ENCODE measurements around the gene ACER3. TPM values are rescaled to one million over a fixed set of nuclear protein-coding genes. Genes with fewer than 3 reads are reported as not detected.
"Not testable (repeated sequence)": the region's sequence is repeated elsewhere in the genome, so short reads cannot be mapped to it uniquely, and the experiment has no call there.

The ACER3 gene
- polyA plus RNA-seq, 3 donors = 12.7 to 18.3 (median 14.7) TPM

GRCh38 chr11:76861490-76861953, 804 bp downstream of the ACER3 start:
- DNase-seq = no peak

DNA sequence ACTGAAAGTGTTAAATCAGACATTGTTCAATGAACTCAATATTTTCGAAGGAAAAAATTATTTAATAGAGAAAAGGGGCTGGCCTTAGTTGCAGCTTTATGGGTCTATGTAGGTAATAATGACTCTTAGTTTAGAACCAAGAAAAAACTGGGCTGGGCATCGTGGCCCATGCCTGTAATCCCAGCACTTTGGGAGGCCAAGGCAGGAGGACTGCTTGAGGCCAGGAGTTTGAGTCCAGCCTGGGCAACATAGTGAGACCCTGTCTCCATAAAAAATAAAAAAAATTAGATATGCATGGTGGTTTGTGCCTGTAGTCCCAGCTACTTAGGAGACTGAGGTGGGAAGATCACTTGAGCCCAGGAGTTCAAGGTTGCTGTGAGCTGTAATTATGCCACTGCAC, 2.1 kb downstream of the ACER3 start:
- DNase-seq = not testable (repeated sequence)

DNA sequence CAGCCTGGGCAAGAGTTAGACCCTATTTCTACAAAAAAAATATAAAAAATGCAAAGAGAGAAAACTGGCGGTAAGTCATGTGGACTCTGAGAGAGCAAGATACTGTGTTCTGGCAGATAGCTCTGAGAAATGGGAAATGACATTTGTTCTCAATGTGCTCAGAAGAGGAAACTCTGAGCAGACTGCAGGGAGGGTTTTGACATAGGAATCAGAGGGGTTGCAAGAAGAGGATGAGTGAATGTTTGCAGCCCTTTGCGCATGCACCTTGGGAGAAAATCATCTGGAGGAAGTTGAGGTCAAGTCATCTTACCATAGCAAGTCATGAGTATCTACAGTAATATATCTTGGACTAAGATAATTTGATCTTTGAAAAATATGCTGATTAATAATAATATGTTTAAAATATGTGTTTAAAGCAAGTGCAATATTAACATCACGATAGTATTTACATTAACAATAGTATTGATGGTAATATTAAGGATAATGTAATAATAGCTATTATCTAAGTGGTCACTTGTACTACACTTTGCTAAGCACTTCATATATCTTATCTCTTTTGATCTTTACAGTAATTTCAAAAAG, 2.6 kb downstream of the ACER3 start:
- no peak for DNase-seq

- no peak for DNase-seq
Observed at GRCh38 chr11:76872959-76873827, 12.5 kb downstream of the ACER3 start.

- DNase-seq = no peak
Observed at GRCh38 chr11:76878014-76878413, 17.3 kb downstream of the ACER3 start.

DNA sequence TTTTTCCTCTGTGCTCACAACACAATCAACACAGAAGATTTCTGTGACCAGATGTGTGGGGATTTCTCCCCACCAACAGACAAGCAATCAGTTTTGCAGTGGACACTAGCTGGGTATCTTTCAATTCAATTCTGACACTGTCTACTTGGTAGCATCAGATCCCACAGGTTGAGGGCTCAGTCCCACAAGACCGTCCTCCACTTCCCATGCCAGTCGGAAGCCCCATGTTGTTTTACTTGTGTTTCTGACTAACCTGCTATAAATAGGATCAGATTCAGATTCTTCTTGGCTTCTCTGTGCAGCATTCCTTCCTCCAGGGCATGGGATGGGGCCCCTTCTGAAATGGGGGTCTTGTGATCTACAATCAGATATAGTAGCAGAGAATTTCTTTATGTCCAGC, 19.6 kb downstream of the ACER3 start:
- DNase-seq = no peak

DNA sequence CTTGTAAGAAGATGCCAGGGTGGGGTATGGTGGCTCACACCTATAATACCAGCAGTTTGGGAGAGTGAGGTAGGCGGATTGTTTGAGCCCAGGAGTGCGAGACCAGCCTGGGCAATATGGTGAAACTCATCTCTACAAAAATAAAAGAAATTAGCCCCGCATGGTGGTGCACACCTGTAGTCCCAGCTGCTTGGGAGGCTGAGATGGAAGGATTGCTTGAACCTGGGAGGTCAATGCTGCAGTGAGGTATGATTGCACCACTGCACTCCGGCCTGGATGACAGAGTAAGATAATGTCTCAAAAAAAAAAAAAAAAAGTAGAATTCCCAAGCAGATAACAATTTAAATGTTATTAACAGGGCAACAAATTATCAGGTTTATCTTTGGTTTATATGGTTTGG, 20.2 kb downstream of the ACER3 start:
- no peak for DNase-seq

- no peak for DNase-seq
Observed at GRCh38 chr11:76885390-76886097, 24.8 kb downstream of the ACER3 start.

DNA sequence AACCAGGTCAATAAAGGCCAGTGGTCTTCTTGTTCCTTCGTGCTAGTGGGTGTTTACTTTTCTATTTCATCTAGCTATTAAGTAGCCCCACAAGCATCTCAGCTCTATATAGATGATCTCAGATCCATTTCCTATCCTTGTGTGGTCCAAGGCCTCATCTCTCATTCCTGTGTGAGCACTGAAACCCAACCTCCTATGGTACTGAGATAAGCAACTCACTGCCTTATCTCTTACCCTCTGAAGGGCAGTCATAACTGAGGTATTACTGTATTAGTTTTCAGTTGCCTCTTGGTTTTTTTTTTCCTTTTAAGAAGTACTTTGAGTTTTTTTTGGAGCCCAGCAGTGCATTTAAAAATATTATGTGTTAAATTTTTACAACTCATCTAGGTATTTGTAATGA, 28.3 kb downstream of the ACER3 start:
- DNase-seq = no peak

GRCh38 chr11:76889411-76889975, 28.8 kb downstream of the ACER3 start:
- DNase-seq = no peak

DNA sequence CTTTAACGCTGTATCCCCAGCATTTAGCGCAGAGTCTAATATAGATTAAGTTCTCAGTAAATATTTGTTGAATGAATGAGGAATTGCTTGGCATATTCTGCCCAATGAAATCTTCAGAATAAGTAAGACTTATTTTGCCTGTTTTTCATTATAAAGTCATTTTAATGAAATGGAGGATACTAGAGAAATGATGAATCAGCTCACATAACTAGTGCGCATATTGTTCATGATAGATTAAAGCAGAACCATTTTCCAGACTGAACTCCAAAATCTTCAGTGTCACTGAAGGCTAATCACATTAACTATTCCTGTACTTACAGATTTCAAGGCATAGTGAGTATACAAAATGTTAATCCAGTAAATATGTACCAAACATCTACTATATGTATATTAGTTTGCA, 29.6 kb downstream of the ACER3 start:
- no peak for DNase-seq

- no peak for DNase-seq
Observed at GRCh38 chr11:76891285-76891684, 30.6 kb downstream of the ACER3 start.

DNA sequence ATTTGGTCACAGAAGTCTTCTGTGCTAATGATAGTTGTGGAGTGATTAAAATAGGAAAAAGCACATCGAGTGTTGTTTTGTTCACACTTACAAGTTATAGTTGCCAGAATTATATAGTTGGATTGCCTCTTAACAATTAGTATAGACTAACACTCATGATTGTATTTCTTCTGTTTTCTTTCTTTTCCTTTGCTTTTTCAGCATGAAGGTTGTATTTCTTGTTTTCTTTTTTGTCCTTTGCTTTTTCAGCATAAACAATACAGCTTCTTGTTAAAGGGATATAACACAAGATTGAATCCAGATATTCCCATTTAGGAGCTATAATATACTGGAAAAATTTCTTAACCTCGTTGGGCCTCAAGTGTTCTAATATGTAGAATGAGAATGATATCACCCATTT, 31.1 kb downstream of the ACER3 start:
- DNase-seq = no peak

DNA sequence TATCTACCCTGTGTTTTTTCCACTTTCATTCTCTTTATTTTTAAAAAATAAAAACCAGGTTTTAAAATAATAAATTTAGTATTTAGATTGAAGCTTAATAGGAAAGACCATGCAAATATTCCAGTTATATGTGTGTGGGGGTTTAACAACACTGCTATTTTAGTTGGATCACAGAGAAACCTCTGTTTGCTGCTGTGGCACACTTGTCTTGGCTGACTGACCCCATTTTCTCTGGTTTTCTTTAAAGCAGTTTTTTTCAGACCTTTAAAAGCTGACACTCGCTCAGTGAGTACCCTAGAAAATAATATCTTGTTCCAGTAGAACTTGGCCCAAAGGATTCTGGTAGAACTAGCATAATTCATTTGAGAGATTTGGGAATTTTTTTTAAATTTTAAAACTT, 31.6 kb downstream of the ACER3 start:
- DNase-seq = no peak

- no peak for DNase-seq
Observed at GRCh38 chr11:76897233-76897632, 36.5 kb downstream of the ACER3 start.

- DNase-seq = no peak
Observed at GRCh38 chr11:76901144-76901543, 40.4 kb downstream of the ACER3 start.

DNA sequence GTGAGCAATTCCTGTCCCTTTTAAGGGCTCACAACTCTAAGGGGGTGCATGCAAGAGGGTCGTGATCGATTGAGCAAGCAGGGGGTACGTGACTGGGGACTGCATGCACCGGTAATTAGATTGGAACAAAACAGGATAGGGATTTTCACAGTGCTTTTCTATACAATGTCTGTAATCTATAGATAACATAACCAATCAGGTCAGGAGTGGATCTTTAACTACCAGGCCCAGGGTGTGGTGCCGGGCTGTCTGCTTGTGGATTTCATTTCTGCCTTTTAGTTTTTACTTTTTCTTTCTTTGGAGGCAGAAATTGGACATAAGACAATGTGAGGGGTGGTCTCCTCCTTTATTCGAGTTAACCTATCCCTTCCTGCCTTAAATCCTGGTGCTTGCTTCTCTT, 40.9 kb downstream of the ACER3 start:
- DNase-seq = not testable (repeated sequence)

DNA sequence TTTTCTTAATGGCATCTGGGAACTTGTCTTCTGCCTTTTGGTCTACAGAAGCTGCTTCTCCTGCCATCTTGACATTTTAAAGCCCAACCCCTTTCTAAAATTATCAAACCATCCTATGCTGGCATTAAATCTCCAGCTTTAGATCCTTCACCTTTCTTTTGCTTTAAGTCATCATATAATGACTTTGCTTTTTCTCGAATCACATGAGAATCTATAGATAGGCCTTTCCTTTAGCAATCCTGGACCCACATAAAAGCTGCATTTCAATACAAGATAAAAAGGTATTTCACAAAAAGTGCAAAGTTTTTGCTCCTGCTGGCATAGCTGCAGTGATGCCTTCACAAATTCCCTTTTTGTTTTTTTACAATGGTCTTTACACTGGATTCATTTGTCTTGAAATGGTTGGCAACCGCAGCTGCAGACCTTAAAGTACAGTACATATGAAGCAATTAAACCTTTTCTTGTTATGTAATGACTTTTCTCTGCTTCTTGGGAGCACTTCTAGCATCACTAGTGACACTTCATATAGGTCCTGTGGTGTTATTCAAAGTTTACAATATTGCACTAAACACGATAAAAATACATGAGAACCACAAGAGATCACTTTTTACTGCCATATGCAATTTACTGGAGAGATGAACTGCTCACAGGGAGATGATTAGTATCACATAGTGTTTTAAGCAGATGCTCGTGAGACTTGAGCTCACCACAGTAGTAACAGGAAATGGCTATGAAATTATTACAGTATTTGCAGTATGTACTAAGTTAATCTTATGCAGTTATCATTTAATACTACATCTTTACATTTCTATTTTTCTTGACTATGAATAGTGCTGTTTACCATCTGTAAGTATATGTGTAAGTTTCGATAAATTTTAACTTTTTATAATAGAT, 41.6 kb downstream of the ACER3 start:
- no peak for DNase-seq

DNA sequence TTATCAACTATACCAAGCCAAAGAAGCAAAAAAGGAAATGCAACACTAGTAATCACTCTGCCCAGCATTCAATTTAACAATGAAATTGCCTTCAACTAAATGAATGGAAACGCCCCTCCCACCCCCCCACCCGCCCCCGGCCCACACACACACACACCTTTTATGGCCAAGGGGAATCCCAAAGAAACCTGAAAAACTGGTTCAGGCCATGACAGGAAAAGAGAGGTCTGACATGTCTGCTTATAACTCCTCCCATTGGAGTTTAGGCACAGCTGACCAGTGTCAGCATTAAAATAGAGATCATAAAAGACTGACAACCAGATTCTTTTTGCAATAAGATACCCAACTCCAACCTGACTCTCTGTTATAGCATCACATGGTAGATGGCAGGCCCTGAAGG, 42.6 kb downstream of the ACER3 start:
- peak; percentile 23 for DNase-seq

DNA sequence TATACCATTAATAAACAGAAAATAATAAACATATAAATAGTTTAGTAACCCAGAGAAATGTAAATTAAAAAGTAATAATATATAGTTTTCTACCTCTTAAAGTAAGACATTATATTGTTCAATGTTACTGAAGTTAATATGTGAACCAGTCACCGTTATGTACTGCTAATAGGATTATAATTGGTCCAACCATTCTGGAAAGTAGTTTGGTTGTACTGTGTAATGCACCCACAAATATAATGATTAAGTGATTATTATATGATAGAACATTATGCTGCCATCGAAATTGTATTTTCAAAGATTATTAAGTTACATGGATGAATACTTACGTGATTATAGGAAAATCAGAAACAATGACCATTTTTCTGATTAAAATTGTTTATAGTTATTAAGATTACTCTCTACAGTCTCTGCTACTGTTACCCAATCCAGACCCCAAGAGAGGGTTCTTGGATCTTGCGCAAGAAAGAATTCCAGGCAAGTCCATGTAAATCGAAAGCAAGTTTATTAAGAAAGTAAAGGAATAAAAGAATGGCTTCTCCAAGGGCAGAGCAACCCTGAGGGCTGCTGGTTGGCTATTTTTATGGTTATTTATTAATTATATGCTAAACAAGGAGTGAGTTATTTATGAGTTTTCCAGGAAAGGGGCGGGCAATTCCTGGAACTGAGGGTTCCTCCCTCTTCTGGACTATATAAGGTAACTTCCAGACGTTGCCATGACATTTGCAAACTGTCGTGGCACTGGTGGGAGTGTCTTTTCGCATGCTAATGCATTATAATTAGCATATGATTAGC, 50.1 kb downstream of the ACER3 start:
- DNase-seq = peak; percentile 17

DNA sequence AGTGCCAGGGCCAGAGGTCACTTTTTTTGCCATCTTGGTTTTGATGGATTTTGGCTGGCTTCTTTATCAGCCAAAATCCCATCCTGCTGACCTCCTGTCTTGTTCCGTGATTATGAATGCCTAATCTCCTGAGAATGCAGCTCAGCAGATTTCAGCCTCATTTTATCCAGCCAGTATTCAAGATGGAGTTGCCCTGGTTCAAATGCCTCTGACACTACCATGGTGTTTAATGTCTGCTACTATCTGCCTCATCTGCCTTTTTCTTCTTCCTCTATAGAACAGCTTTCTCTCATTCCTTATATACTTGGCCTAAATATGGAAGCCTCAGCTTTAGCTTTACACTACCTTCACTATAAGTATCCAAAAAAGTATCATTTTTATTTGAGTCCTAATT, 50.7 kb downstream of the ACER3 start:
- DNase-seq = no peak

All from renal pelvis (tissue), 4 donors.